Thoracic aorta (tissue), 2 donors: ENCODE data around the gene PPP2R2D. TPM values are rescaled to one million over a fixed set of nuclear protein-coding genes. Genes with fewer than 3 reads are reported as not detected.

Source experiments
- ATAC-seq: fragments of 150-250 bp; one replicate; pipeline ENCODE4 v1.8.0; 2017; ENCODE audit warnings: low read depth; ENCODE audit not compliant: insufficient number of reproducible peaks, low FRiP score
- DNase-seq: peaks from one replicate; pipeline ENCODE4 v3.0.0-alpha.2; 2020; ENCODE audit warnings: low spot score
- H3K27ac ChIP-seq, 2 donors: fragments of 200-600 bp; sonication (generic); 1 replicate in 1 of 2; 2 replicates in 1 of 2; pipeline ENCODE4 v1.5.1; 2016; ENCODE audit warnings: mild to moderate bottlenecking in 2 of 2, moderate library complexity in 2 of 2
- H3K27me3 ChIP-seq: fragments of 200-600 bp; sonication (generic); replicated peaks from 2 replicates; pipeline ENCODE4 v1.6.0; 2016; ENCODE audit warnings: mild to moderate bottlenecking; ENCODE audit not compliant: insufficient read depth
- H3K36me3 ChIP-seq: fragments of 200-600 bp; sonication (generic); one replicate; pipeline ENCODE4 v1.5.1; 2016
- H3K4me1 ChIP-seq, 2 donors: fragments of 200-600 bp; sonication (generic); 1 replicate in 1 of 2; 2 replicates in 1 of 2; pipeline versions ENCODE4 v1.5.1 to v1.6.0; 2016; ENCODE audit warnings: low read depth in 2 of 2, mild to moderate bottlenecking in 1 of 2; ENCODE audit not compliant: control insufficient read depth in 1 of 2
- H3K4me3 ChIP-seq: fragments of 200-600 bp; sonication (generic); 2 replicates; pipeline ENCODE4 v1.5.1; 2016; ENCODE audit warnings: mild to moderate bottlenecking
- H3K9me3 ChIP-seq: fragments of 200-600 bp; sonication (generic); 2 replicates; pipeline ENCODE4 v1.5.1; 2016
- total RNA-seq, 2 donors: library from RNA; depleted of rRNA; stranded (reverse); fragments of >200 nt; gene quantifications; one replicate each; pipeline versions ENCODE4 v1.1.0 to v1.2.3, GENCODE V29; 2016
- TF ChIP-seq, protein P1 (sequence below): fragments of 200-600 bp; sonication (generic); IDR thresholded peaks from one replicate; pipeline ENCODE4 v1.5.1; 2019; ENCODE audit warnings: antibody characterized with exemption

PPP2R2D gene
- total RNA-seq, 2 donors from 2014 or later: 23.0 to 34.1 TPM

DNA sequence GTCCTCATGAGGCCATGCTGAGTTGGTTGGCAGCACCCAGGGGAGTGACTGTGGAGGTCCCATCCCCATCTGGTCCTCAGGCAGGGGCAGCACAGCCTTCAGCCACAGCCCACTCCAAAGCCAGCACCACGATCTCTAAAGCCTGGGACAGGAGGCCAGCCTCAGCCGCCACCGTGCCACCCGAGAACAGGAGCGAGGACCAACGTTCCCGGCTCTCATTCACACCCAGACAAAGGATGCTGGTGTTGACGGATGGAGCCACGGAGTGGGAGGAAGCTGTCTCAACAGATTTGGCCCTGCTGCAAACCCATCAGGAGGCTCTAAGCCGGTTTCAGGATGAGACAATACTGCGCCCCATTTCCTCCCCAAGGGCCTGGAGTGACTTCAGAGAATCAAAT is 42.7 kb upstream of the PPP2R2D start:
- TF ChIP-seq, protein P1, sequence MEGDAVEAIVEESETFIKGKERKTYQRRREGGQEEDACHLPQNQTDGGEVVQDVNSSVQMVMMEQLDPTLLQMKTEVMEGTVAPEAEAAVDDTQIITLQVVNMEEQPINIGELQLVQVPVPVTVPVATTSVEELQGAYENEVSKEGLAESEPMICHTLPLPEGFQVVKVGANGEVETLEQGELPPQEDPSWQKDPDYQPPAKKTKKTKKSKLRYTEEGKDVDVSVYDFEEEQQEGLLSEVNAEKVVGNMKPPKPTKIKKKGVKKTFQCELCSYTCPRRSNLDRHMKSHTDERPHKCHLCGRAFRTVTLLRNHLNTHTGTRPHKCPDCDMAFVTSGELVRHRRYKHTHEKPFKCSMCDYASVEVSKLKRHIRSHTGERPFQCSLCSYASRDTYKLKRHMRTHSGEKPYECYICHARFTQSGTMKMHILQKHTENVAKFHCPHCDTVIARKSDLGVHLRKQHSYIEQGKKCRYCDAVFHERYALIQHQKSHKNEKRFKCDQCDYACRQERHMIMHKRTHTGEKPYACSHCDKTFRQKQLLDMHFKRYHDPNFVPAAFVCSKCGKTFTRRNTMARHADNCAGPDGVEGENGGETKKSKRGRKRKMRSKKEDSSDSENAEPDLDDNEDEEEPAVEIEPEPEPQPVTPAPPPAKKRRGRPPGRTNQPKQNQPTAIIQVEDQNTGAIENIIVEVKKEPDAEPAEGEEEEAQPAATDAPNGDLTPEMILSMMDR: no peak
- H3K4me1 ChIP-seq: no peaks in the 10 kb centered on the region
- H3K27me3 ChIP-seq: no peaks in the 10 kb centered on the region
- no peak overlapping the region for H3K4me3 ChIP-seq
- no peak overlapping the region for H3K27ac ChIP-seq
- DNase-seq (no peak), ATAC-seq (no peak)
- no peaks in the 10 kb centered on the region for H3K36me3 ChIP-seq
- H3K9me3 ChIP-seq: no peaks in the 10 kb centered on the region

DNA sequence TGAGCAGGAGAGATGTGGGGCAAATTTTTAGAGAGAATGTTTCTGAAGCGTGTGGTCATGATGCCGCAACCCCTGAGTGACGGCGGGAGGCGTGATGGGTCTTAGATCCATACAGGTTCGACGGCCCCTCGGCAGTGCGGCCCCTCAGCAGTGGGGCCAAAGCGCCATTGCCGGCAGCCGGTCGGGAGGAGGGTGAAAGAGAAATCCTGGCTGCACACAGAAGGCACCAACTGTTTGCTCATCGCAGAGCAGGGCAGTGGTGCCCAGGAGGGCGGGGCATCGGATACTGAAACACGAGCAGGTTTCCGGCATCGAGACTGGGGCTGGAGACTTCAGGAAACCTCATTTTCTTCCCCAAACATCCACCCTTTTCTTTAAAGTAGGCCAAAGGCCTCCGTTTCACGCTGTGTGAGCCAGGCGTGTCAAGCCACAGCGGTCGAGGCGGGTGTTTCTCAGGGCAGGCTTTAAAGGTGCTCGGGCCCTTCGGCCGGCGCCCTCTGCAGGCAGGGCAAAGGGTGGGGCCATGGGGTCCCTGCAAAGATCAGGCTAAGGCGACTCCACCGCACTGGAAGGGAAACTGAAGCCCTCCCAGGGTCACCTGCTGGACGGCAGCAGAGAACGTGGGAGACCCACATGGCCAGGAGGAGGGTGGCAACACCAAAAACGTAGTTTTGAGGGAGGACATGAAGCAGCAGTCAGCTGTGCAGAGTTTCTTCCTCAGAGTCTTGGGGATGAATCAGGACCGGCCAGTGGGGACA is 42.0 kb upstream of the PPP2R2D start:
- Histone ChIP-seq H3K36me3 (no peaks in the 10 kb centered on the region), H3K27ac (no peak overlapping the region), H3K4me1 (no peaks in the 10 kb centered on the region), H3K27me3 (no peaks in the 10 kb centered on the region), H3K4me3 (no peak overlapping the region), H3K9me3 (no peaks in the 10 kb centered on the region)
- no peak for ATAC-seq
- DNase-seq: no peak
- TF ChIP-seq, protein P1: no peak

DNA sequence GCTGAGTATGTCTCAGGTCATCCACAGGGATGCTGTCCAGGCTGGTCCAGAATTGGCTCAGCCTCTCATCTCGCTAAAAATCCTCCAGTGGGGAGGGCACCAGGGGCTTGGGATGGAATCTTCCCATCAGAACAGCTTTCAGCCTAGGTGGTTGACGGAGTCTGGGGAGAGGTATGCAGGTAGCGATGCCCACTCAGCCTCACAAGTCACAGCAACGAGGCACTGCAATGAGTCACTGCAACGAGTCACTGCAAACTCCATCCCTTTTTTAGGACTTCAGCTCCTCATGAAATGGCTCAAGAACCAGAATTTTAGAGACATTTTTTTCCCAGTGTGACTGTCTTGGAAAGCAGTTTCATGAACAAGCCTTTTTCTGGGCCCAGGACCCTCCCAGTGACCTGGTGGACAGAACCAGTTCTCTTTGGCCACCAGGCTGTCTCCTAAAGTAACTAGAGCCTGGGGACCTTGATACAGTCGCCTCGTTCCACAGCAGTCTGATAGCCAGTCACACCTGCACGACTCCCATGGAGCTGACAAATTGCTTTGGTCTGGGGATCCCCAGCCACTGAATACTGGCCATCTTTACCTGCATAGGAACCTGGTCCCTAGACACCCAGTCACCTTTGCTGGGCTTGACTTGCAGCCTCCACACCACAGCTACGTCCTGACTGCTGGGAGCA is 41.3 kb upstream of the PPP2R2D start:
- Histone ChIP-seq H3K27me3 (no peaks in the 10 kb centered on the region), H3K27ac (no peak overlapping the region), H3K4me1 (no peaks in the 10 kb centered on the region), H3K4me3 (no peak overlapping the region), H3K36me3 (no peaks in the 10 kb centered on the region), H3K9me3 (no peaks in the 10 kb centered on the region)
- DNase-seq: no peak
- ATAC-seq: no peak
- TF ChIP-seq, protein P1: no peak

DNA sequence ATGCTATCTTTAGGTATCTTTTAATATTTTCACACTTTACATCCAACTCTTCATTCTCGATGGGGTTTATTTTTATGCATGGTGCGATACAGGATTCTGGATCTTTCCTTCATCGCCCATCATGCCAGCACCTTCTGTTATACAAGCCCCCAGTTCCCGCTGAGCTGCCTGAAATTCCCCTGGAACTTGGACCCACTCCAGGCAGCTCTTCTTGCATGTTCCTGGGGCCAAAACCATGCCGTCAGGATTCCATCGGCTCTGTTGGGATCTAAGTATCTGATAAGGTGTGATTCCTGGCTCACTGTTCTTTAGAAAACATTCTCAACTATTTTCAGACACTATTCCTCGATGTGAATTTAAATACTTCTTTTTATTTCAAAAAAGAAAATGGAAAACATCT is 40.5 kb upstream of the PPP2R2D start:
- no peak overlapping the region for H3K4me3 ChIP-seq
- H3K27me3 ChIP-seq: no peaks in the 10 kb centered on the region
- no peaks in the 10 kb centered on the region for H3K4me1 ChIP-seq
- H3K9me3 ChIP-seq: no peaks in the 10 kb centered on the region
- TF ChIP-seq, protein P1: no peak
- DNase-seq (no peak), ATAC-seq (no peak)
- no peak overlapping the region for H3K27ac ChIP-seq
- no peaks in the 10 kb centered on the region for H3K36me3 ChIP-seq

DNA sequence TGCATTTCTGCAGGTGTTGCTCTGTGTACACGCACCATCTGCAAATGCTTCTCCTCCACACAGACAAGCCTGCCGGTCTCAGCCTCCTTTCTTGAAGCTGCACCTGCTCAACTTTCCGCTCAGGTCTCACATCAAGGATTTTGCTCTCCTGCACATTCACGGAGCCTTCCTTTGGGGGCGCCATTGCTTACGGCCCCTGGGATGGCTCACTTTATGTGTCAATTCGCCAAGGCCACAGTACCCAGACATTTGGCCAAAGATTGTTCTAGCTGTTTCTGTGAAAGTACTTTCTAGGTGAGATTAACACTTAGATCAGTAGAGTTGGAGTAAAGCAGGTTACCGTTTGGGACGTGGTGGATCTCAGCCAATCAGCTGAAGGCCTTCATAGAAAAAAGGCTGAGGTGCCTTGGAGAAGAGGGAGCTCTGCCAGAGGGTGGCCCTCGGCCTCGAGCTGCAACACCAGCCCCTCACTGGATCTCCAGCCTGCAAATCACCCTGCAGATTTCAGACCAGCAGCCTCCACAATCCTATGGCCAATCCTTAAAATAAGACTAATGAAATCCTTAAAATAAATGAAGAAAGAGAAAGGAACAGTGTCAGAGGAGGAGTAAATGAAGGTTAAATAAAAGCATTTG is 39.9 kb upstream of the PPP2R2D start:
- Histone ChIP-seq H3K4me3 (no peak overlapping the region), H3K27me3 (no peaks in the 10 kb centered on the region), H3K9me3 (no peaks in the 10 kb centered on the region), H3K27ac (no peak overlapping the region), H3K4me1 (no peaks in the 10 kb centered on the region), H3K36me3 (no peaks in the 10 kb centered on the region)
- ATAC-seq (no peak), DNase-seq (no peak)
- TF ChIP-seq, protein P1: no peak
